ENCODE measurements around the gene KRAS.

Gene KRAS

GRCh38 chr12:25194214-25194613, 56.5 kb downstream of the KRAS start:
- no peak for DNase-seq

- no peak for DNase-seq
Observed at GRCh38 chr12:25190793-25191192, 59.9 kb downstream of the KRAS start.

- DNase-seq: no peak
Observed at GRCh38 chr12:25189656-25190055, 61.1 kb downstream of the KRAS start.

GRCh38 chr12:25187781-25188180, 62.9 kb downstream of the KRAS start:
- DNase-seq: no peak

GRCh38 chr12:25186788-25187402, 63.8 kb downstream of the KRAS start:
- DNase-seq: no peak

GRCh38 chr12:25186038-25186787, 64.5 kb downstream of the KRAS start:
- DNase-seq: no peak

GRCh38 chr12:25184132-25184531, 66.6 kb downstream of the KRAS start:
- no peak for DNase-seq

- DNase-seq: no peak
Observed at GRCh38 chr12:25182765-25183164, 68.0 kb downstream of the KRAS start.

GRCh38 chr12:25162866-25163265, 87.9 kb downstream of the KRAS start:
- no peak for DNase-seq

- DNase-seq: no peak
Observed at GRCh38 chr12:25156061-25156460, 94.7 kb downstream of the KRAS start.

GRCh38 chr12:25155022-25155576, 95.6 kb downstream of the KRAS start:
- no peak for DNase-seq

Data from activated CD8-positive, alpha-beta memory T cell treated with anti-CD3 and anti-CD28 coated beads, Interleukin-2, amount 50 U/mL, for 48 hours (primary cell).